ENCODE measurements around the gene PSMA5.
A peak's percentile ranks its signal among the peaks of the same experiment; 100 is the strongest.
"Not testable (repeated sequence)": the region's sequence is repeated elsewhere in the genome, so short reads cannot be mapped to it uniquely, and the experiment has no call there.

The PSMA5 gene

GRCh38 chr1:109432336-109432735, 6.1 kb upstream of the PSMA5 start:
- no peak for DNase-seq (ENCODE audit: low read depth)

GRCh38 chr1:109427171-109427467, 871 bp upstream of the PSMA5 start:
- DNase-seq (ENCODE audit: low read depth), result no peak

GRCh38 chr1:109425391-109426280, 612 bp downstream of the PSMA5 start:
- DNase-seq (ENCODE audit: low read depth), result peak; percentile 50

GRCh38 chr1:109423498-109423897, 2.8 kb downstream of the PSMA5 start:
- no peak for DNase-seq (ENCODE audit: low read depth)

- DNase-seq (ENCODE audit: low read depth), result no peak
Measured at GRCh38 chr1:109412551-109412950, 13.7 kb downstream of the PSMA5 start.

GRCh38 chr1:109404838-109405237, 21.4 kb downstream of the PSMA5 start:
- no peak for DNase-seq (ENCODE audit: low read depth)

- no peak for DNase-seq (ENCODE audit: low read depth)
Measured at GRCh38 chr1:109402025-109402424, 24.2 kb downstream of the PSMA5 start.

GRCh38 chr1:109400035-109400655, 26.1 kb downstream of the PSMA5 start:
- DNase-seq (ENCODE audit: low read depth), result no peak

GRCh38 chr1:109399326-109399957, 26.8 kb downstream of the PSMA5 start:
- no peak for DNase-seq (ENCODE audit: low read depth)

- DNase-seq (ENCODE audit: low read depth), result no peak
Measured at GRCh38 chr1:109398343-109399225, 27.7 kb downstream of the PSMA5 start.

- peak; percentile 31 for DNase-seq (ENCODE audit: low read depth)
Measured at GRCh38 chr1:109397581-109398342, 28.5 kb downstream of the PSMA5 start, which contains the start of gene SORT1. SORT1 (minus strand) TSS chr1:109397918; CDS start chr1:109397892, 26 bp downstream.

GRCh38 chr1:109396871-109397580, 29.2 kb downstream of the PSMA5 start:
- no peak for DNase-seq (ENCODE audit: low read depth)

GRCh38 chr1:109396513-109396839, 29.8 kb downstream of the PSMA5 start:
- DNase-seq (ENCODE audit: low read depth), result no peak

GRCh38 chr1:109395602-109396512, 30.4 kb downstream of the PSMA5 start:
- DNase-seq (ENCODE audit: low read depth), result no peak

GRCh38 chr1:109395282-109395599, 31.0 kb downstream of the PSMA5 start:
- DNase-seq (ENCODE audit: low read depth), result not testable (repeated sequence)

GRCh38 chr1:109394591-109395281, 31.5 kb downstream of the PSMA5 start:
- DNase-seq (ENCODE audit: low read depth), result no peak

GRCh38 chr1:109393617-109394233, 32.5 kb downstream of the PSMA5 start:
- no peak for DNase-seq (ENCODE audit: low read depth)

- no peak for DNase-seq (ENCODE audit: low read depth)
Measured at GRCh38 chr1:109392788-109393616, 33.2 kb downstream of the PSMA5 start.
